Activated naive CD8-positive, alpha-beta T cell treated with anti-CD3 and anti-CD28 coated beads for 36 hours (primary cell): ENCODE results near the gene BMP6. TPM values are rescaled to one million over a fixed set of nuclear protein-coding genes. Genes with fewer than 3 reads are reported as not detected.

Source experiments
- DNase-seq: peaks from one replicate; pipeline ENCODE4 v3.0.0; 2021
- H3K27ac Mint-ChIP-seq: one replicate; pipeline ENCODE4 v1.8.0; 2022; ENCODE audit warnings: mild to moderate bottlenecking, moderate library complexity, mixed read lengths
- H3K27me3 Mint-ChIP-seq: one replicate; pipeline ENCODE4 v1.8.0; 2022; ENCODE audit warnings: mild to moderate bottlenecking, mixed read lengths
- H3K36me3 Mint-ChIP-seq: one replicate; pipeline ENCODE4 v1.8.0; 2021; ENCODE audit warnings: mild to moderate bottlenecking, mixed read lengths
- H3K4me1 Mint-ChIP-seq: one replicate; pipeline ENCODE4 v1.8.0; 2021; ENCODE audit warnings: mixed read lengths
- H3K4me3 Mint-ChIP-seq: one replicate; pipeline ENCODE4 v1.8.0; 2022; ENCODE audit warnings: mild to moderate bottlenecking, moderate library complexity, mixed read lengths
- H3K9me3 Mint-ChIP-seq: one replicate; pipeline ENCODE4 v1.8.0; 2022; ENCODE audit warnings: mixed read lengths
- total RNA-seq, 2 experiments: library from RNA; stranded (reverse); gene quantifications; one replicate each; pipeline ENCODE4 v1.2.3, GENCODE V29; 2021

The BMP6 gene
- total RNA-seq, 2 experiments from 2014 or later = not detected

- Mint-ChIP-seq H3K4me3 (no peak overlapping the region), H3K9me3 (no peaks in the 10 kb centered on the region), H3K36me3 (no peaks in the 10 kb centered on the region), H3K4me1 (peaks cover 11% of the 10 kb centered on the region), H3K27me3 (peaks cover 25% of the 10 kb centered on the region), H3K27ac (peak overlapping the region; percentile 49)
- no peak for DNase-seq
These were observed 27.9 kb upstream of the BMP6 start for GRCh38 chr6:7697820-7698623.

- Mint-ChIP-seq H3K27ac (no peak overlapping the region), H3K4me1 (peaks cover 11% of the 10 kb centered on the region), H3K9me3 (no peaks in the 10 kb centered on the region), H3K27me3 (peaks cover 30% of the 10 kb centered on the region), H3K36me3 (no peaks in the 10 kb centered on the region), H3K4me3 (no peak overlapping the region)
- no peak for DNase-seq
These were observed 24.6 kb upstream of the BMP6 start for GRCh38 chr6:7701212-7701834.

DNA sequence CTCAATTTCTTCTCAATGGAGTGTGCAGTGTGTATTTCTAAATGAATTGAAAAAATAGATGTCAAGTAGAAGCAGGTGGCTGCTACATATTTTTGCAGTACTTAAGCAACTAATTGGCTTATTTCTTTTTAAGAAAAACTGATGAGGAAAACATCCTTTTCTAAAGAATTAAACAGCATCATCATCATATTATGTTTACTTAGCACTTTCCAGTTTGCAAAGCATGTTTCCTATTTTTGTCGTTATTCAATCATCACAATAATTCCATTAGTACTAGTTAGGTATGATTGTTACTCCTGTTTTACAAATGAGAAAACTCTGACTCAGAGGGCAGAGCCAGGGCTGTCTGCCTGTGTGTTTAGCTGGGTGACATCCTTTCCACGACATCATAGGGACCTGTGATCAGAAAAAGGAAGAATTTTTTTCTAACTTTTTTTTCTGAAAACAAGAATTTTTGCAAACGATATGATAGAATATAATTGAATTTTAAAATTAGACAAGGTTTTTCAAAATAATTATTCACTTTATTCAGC lies 22.7 kb upstream of the BMP6 start:
- no peak for DNase-seq
- peaks cover 19% of the 10 kb centered on the region for H3K27me3 Mint-ChIP-seq
- no peaks in the 10 kb centered on the region for H3K9me3 Mint-ChIP-seq
- H3K4me1 Mint-ChIP-seq = peaks cover 4% of the 10 kb centered on the region
- H3K27ac Mint-ChIP-seq = no peak overlapping the region
- H3K36me3 Mint-ChIP-seq = no peaks in the 10 kb centered on the region
- H3K4me3 Mint-ChIP-seq = no peak overlapping the region

DNA sequence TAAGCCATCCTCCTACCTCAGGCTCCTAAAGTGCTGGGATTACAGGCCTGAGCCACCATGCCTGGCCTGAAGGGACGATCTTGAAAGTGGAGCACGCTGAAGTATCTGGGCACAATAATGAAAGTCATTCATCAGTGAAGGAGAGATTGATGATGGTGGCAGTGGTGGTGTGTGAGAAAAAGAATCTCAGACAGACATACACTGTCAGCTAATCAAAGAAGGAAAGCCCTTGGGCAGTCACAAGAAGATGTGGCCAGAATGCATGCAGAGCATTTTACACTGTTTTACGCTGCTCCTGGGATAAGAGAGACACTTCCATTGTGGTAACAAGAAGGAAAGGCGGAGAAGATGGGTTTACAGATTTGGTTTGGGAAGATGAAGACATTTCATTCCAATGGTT lies 20.4 kb upstream of the BMP6 start:
- no peaks in the 10 kb centered on the region for H3K9me3 Mint-ChIP-seq
- no peak overlapping the region for H3K4me3 Mint-ChIP-seq
- no peaks in the 10 kb centered on the region for H3K4me1 Mint-ChIP-seq

DNA sequence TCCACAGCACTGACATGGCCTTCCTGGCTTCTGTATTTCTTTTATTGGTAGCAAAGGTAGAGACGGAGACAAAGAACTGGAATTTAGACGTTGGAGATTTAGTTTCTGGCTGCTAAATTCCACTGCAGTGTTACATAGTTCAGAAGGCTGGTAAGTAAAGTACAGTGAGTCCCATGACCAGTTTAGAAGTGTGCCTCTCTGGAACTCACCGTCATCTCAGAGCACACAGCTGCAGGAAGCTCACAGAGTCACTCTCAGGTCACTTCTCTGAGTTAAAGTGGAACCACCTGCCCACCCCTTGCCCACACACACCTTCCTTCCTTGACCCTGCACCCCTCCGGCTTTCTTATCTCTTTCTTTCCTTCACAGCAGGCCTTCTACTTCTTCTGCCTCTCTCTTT lies 19.6 kb upstream of the BMP6 start:
- H3K4me3 Mint-ChIP-seq = no peak overlapping the region
- peaks cover 9% of the 10 kb centered on the region for H3K27me3 Mint-ChIP-seq
- DNase-seq = no peak
- H3K9me3 Mint-ChIP-seq = no peaks in the 10 kb centered on the region
- H3K4me1 Mint-ChIP-seq = no peaks in the 10 kb centered on the region
- no peak overlapping the region for H3K27ac Mint-ChIP-seq
- no peaks in the 10 kb centered on the region for H3K36me3 Mint-ChIP-seq

More for the DNA sequence above, 20.4 kb upstream of the BMP6 start:
- no peak overlapping the region for H3K27ac Mint-ChIP-seq
- no peaks in the 10 kb centered on the region for H3K36me3 Mint-ChIP-seq
- no peak for DNase-seq
- H3K27me3 Mint-ChIP-seq = peaks cover 10% of the 10 kb centered on the region

GRCh38 chr6:7707787-7708186 lies 18.1 kb upstream of the BMP6 start:
- no peaks in the 10 kb centered on the region for H3K4me1 Mint-ChIP-seq
- no peaks in the 10 kb centered on the region for H3K9me3 Mint-ChIP-seq
- H3K4me3 Mint-ChIP-seq = no peak overlapping the region
- no peaks in the 10 kb centered on the region for H3K36me3 Mint-ChIP-seq
- H3K27ac Mint-ChIP-seq = no peak overlapping the region
- peaks cover 11% of the 10 kb centered on the region for H3K27me3 Mint-ChIP-seq
- DNase-seq = no peak

DNA sequence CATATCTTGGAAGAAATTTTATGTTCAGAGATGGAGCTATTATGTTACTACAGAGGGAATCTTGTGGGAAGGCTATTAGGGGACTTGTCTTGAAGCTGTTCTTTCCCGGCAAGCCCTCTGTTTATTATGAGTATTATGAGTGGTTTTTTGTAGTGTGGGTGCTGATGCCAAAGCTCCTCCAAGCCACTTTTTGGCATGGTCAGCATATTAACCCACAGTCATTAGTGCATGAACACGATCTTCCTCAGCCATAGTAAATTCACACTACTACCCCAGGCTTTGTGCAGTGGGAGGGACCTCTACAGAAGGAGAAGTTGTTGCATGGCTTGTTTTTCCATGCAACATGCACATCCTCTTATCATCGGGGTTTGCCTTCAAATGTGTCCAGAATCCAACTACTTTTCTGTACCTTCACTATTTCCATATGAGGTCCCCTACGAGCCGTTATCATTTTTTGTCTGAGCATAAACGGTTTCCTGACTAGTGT lies 6.5 kb upstream of the BMP6 start:
- DNase-seq = no peak
- Mint-ChIP-seq H3K4me1 (no peaks in the 10 kb centered on the region), H3K4me3 (no peak overlapping the region), H3K9me3 (peaks cover 11% of the 10 kb centered on the region), H3K36me3 (peaks cover 3% of the 10 kb centered on the region), H3K27ac (no peak overlapping the region), H3K27me3 (peaks cover 67% of the 10 kb centered on the region)

DNA sequence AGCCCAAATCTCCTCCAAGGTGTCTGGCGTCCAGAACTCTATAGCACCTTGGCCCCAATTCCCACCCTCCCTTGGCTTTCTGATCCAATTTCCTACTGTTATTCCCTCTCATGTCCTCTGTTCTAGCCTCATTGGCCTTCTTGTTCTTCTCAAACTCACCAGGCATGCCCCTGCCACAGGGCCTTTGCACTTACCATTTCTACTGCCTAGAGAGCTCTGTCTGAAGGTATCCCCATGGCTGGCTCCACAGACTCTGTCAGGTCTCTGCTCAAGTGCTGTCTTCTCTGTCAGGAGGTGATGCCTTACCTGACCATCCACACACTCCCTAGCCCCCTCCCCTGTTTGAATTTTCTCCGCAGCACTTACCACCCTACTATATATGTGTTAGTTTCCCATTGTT lies 5.6 kb upstream of the BMP6 start:
- peaks cover 67% of the 10 kb centered on the region for H3K27me3 Mint-ChIP-seq
- peaks cover 9% of the 10 kb centered on the region for H3K9me3 Mint-ChIP-seq
- DNase-seq = no peak
- H3K36me3 Mint-ChIP-seq = peaks cover 3% of the 10 kb centered on the region
- H3K27ac Mint-ChIP-seq = no peak overlapping the region
- H3K4me1 Mint-ChIP-seq = no peaks in the 10 kb centered on the region
- no peak overlapping the region for H3K4me3 Mint-ChIP-seq

- Mint-ChIP-seq H3K9me3 (peaks cover under 1% of the 10 kb centered on the region), H3K4me1 (peaks cover 3% of the 10 kb centered on the region), H3K27ac (no peak overlapping the region), H3K4me3 (no peak overlapping the region), H3K27me3 (peaks cover 72% of the 10 kb centered on the region), H3K36me3 (no peaks in the 10 kb centered on the region)
- DNase-seq = no peak
These were observed 4.2 kb upstream of the BMP6 start for GRCh38 chr6:7721649-7722048.

GRCh38 chr6:7723041-7723447 lies 2.9 kb upstream of the BMP6 start:
- Mint-ChIP-seq H3K9me3 (no peaks in the 10 kb centered on the region), H3K27me3 (peaks cover 73% of the 10 kb centered on the region), H3K4me1 (peaks cover 5% of the 10 kb centered on the region), H3K27ac (no peak overlapping the region), H3K4me3 (no peak overlapping the region), H3K36me3 (no peaks in the 10 kb centered on the region)
- DNase-seq = peak; percentile 37

DNA sequence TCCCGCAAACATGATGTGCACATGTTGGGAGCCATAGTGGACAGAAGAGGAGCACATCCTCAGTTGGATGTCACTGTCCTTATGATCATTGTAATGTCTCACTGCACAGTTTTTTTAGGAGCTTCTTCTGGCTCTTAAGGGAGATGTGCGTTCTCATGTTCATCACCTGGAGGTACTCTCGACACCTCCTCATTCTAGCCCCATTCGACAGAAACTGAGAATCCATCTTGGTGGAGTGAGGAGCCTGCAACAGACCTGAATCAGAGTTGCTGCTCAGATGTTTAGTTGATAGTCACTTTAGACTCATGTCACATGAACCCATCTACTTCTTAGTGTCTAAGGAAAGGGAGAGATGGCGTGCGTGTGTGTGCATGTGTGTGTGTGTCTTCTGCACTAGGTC lies 2.3 kb upstream of the BMP6 start:
- no peak overlapping the region for H3K27ac Mint-ChIP-seq
- H3K4me3 Mint-ChIP-seq = no peak overlapping the region
- no peaks in the 10 kb centered on the region for H3K9me3 Mint-ChIP-seq
- H3K36me3 Mint-ChIP-seq = no peaks in the 10 kb centered on the region
- DNase-seq = no peak
- H3K27me3 Mint-ChIP-seq = peaks cover 78% of the 10 kb centered on the region
- H3K4me1 Mint-ChIP-seq = peaks cover 9% of the 10 kb centered on the region

DNA sequence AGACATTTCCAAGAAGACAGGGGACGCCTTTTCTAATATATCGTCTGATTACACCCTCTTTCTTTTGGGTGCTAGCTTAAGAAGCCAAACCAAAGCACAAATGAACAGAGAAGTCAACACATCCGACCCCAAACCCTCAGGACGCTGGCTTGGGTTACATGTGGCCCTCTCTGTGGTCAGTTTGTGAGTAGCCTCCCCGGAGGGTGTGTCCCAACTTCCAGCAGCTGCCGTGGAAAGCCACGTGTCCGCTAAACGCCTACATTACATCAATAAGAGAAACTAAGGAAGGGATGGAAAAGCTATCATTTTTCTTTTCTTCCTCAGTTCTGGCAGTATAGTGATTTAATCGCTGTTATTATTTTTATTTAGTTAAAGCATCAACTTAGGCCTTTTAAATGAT lies 487 bp upstream of the BMP6 start:
- Mint-ChIP-seq H3K36me3 (no peaks in the 10 kb centered on the region), H3K4me3 (peak overlapping the region; percentile 70), H3K27ac (no peak overlapping the region), H3K27me3 (peaks cover 85% of the 10 kb centered on the region), H3K9me3 (no peaks in the 10 kb centered on the region), H3K4me1 (peaks cover 11% of the 10 kb centered on the region)
- DNase-seq = no peak

- Mint-ChIP-seq H3K9me3 (no peaks in the 10 kb centered on the region), H3K4me3 (peak overlapping the region; percentile 70), H3K27me3 (peaks cover 86% of the 10 kb centered on the region), H3K4me1 (peaks cover 11% of the 10 kb centered on the region), H3K36me3 (no peaks in the 10 kb centered on the region), H3K27ac (no peak overlapping the region)
- DNase-seq = peak; percentile 18
These were observed 652 bp downstream of the BMP6 start for GRCh38 chr6:7726416-7727085.

- Mint-ChIP-seq H3K36me3 (no peaks in the 10 kb centered on the region), H3K4me1 (peaks cover 11% of the 10 kb centered on the region), H3K9me3 (no peaks in the 10 kb centered on the region), H3K27ac (no peak overlapping the region), H3K4me3 (peak overlapping the region; percentile 64), H3K27me3 (peaks cover 86% of the 10 kb centered on the region)
- peak; percentile 14 for DNase-seq
These were observed 1.4 kb downstream of the BMP6 start for GRCh38 chr6:7727086-7727945.
